Trophoblast cell (in vitro differentiated cells and primary cell): ENCODE measurements around the gene GARIN5A.
"Not testable (repeated sequence)": the region's sequence is repeated elsewhere in the genome, so short reads cannot be mapped to it uniquely, and the experiment has no call there.

Source experiments
- DNase-seq, 2 donors: peaks; one replicate each; pipeline ENCODE4 v3.0.0-alpha.2; 2016
- H2AFZ ChIP-seq: 2 replicates; pipeline ENCODE4 v1.6.1; 2013; ENCODE audit warnings: low read length, moderate library complexity, mild to moderate bottlenecking; ENCODE audit not compliant: insufficient read depth, poor library complexity
- H2AK5ac ChIP-seq: 2 replicates; pipeline ENCODE4 v1.6.1; 2013; ENCODE audit warnings: mild to moderate bottlenecking, low read length
- H2BK120ac ChIP-seq: 2 replicates; pipeline ENCODE4 v1.6.1; 2013; ENCODE audit warnings: low read length, mild to moderate bottlenecking, moderate library complexity; ENCODE audit not compliant: insufficient read depth, poor library complexity
- H2BK12ac ChIP-seq: 2 replicates; pipeline ENCODE4 v1.6.1; 2013; ENCODE audit warnings: mild to moderate bottlenecking, low read length, moderate library complexity
- H2BK5ac ChIP-seq: 2 replicates; pipeline ENCODE4 v1.6.1; 2013; ENCODE audit warnings: low read length, low read depth, moderate library complexity, mild to moderate bottlenecking; ENCODE audit not compliant: poor library complexity
- H3K14ac ChIP-seq: 2 replicates; pipeline ENCODE4 v1.6.1; 2013; ENCODE audit warnings: mild to moderate bottlenecking, low read length
- H3K18ac ChIP-seq: 2 replicates; pipeline ENCODE4 v1.6.1; 2013; ENCODE audit warnings: mild to moderate bottlenecking, low read length
- H3K23ac ChIP-seq: 2 replicates; pipeline ENCODE4 v1.6.1; 2013; ENCODE audit warnings: low read length
- H3K27ac ChIP-seq: 2 replicates; pipeline ENCODE4 v1.5.1; 2013; ENCODE audit warnings: low read depth, mild to moderate bottlenecking, inconsistent platforms, low read length, moderate library complexity
- H3K27me3 ChIP-seq: 2 replicates; pipeline ENCODE4 v1.6.1; 2013; ENCODE audit warnings: inconsistent platforms, mild to moderate bottlenecking, low read length, moderate library complexity; ENCODE audit not compliant: insufficient read depth
- H3K36me3 ChIP-seq, 2 experiments: 1 replicate in 1 of 2; 2 replicates in 1 of 2; pipeline ENCODE4 v1.6.1; 2013; ENCODE audit warnings: low read length in 2 of 2, mild to moderate bottlenecking in 2 of 2, moderate library complexity in 1 of 2; ENCODE audit not compliant: insufficient read depth in 2 of 2, control insufficient read depth in 1 of 2
- H3K4ac ChIP-seq: 2 replicates; pipeline ENCODE4 v1.6.1; 2013; ENCODE audit warnings: low read depth, mild to moderate bottlenecking, low read length, moderate library complexity
- H3K4me1 ChIP-seq, 2 experiments: 1 replicate in 1 of 2; 2 replicates in 1 of 2; pipeline ENCODE4 v1.6.1; 2013; ENCODE audit warnings: low read length in 2 of 2, mild to moderate bottlenecking in 2 of 2, moderate library complexity in 1 of 2; ENCODE audit not compliant: insufficient read depth in 2 of 2, control insufficient read depth in 1 of 2
- H3K4me2 ChIP-seq: 2 replicates; pipeline ENCODE4 v1.6.1; 2013; ENCODE audit warnings: inconsistent platforms, mild to moderate bottlenecking, low read length, moderate library complexity
- H3K4me3 ChIP-seq: 2 replicates; pipeline ENCODE4 v1.5.1; 2013; ENCODE audit warnings: mild to moderate bottlenecking, low read depth, low read length, inconsistent platforms
- H3K79me1 ChIP-seq: one replicate; pipeline ENCODE4 v1.6.1; 2013; ENCODE audit warnings: low read length
- H3K79me2 ChIP-seq: 2 replicates; pipeline ENCODE4 v1.6.1; 2013; ENCODE audit warnings: low read length, mild to moderate bottlenecking; ENCODE audit not compliant: control insufficient read depth, insufficient read depth, poor library complexity
- H3K9ac ChIP-seq: 2 replicates; pipeline ENCODE4 v1.6.1; 2013; ENCODE audit warnings: mild to moderate bottlenecking, low read length
- H3K9me3 ChIP-seq: 2 replicates; pipeline ENCODE4 v1.6.1; 2013; ENCODE audit warnings: low read depth, mild to moderate bottlenecking, control low read depth, inconsistent platforms, low read length; ENCODE audit not compliant: insufficient read depth
- H4K12ac ChIP-seq: 2 replicates; pipeline ENCODE4 v1.6.1; 2013; ENCODE audit warnings: low read depth, mild to moderate bottlenecking, low read length, moderate library complexity
- H4K8ac ChIP-seq: 2 replicates; pipeline ENCODE4 v1.6.1; 2013; ENCODE audit warnings: low read depth, mild to moderate bottlenecking, low read length, moderate library complexity
- H4K91ac ChIP-seq: one replicate; pipeline ENCODE4 v1.6.1; 2013; ENCODE audit warnings: low read depth, mild to moderate bottlenecking, low read length, moderate library complexity
- whole genome bisulfite sequencing: extraction: QIAGEN DNeasy Blood & Tissue Kit; methylation state at CpG from one replicate; pipeline ENCODE4 v1.1.7; 2013; ENCODE audit warnings: missing lambda C conversion rate; ENCODE audit not compliant: insufficient read length, insufficient coverage; ENCODE audit errors: extremely low coverage; 5-methylcytosine and 5-hydroxymethylcytosine counted together

Gene GARIN5A

GRCh38 chr19:50473336-50473735, 3.3 kb downstream of the GARIN5A start:
- not testable (repeated sequence) for H3K9me3 ChIP-seq, H3K79me1 ChIP-seq, H3K79me2 ChIP-seq, H3K4me2 ChIP-seq, H3K14ac ChIP-seq, H2AK5ac ChIP-seq, H4K91ac ChIP-seq, H3K9ac ChIP-seq, DNase-seq, H3K18ac ChIP-seq, H2AFZ ChIP-seq, H3K4me3 ChIP-seq, H3K23ac ChIP-seq, H4K12ac ChIP-seq, H4K8ac ChIP-seq, H3K27ac ChIP-seq, H2BK12ac ChIP-seq, H3K27me3 ChIP-seq, H3K4ac ChIP-seq, H2BK120ac ChIP-seq, H3K36me3 ChIP-seq, H2BK5ac ChIP-seq
- no CpG with 5 or more reads among the region's 3 CpGs for WGBS
- peaks cover 3 to 13% of the 10 kb centered on the region in 2 experiments for H3K4me1 ChIP-seq

GRCh38 chr19:50468818-50469217, 7.8 kb downstream of the GARIN5A start:
- no peaks in the 10 kb centered on the region for H3K79me2 ChIP-seq
- no peak overlapping the region for H3K27ac ChIP-seq
- peaks cover 0 to 6% of the 10 kb centered on the region in 2 experiments for H3K4me1 ChIP-seq
- peaks cover 2% of the 10 kb centered on the region for H3K9me3 ChIP-seq
- no peak overlapping the region for H3K4ac ChIP-seq
- H3K27me3 ChIP-seq = no peaks in the 10 kb centered on the region
- H3K36me3 ChIP-seq = no peaks in the 10 kb centered on the region
- H3K4me3 ChIP-seq = no peak overlapping the region
- H3K79me1 ChIP-seq = no peaks in the 10 kb centered on the region
- H3K9ac ChIP-seq = no peak overlapping the region
- H3K4me2 ChIP-seq = no peak overlapping the region
- no peak overlapping the region for H3K23ac ChIP-seq
- no peak overlapping the region for H2BK120ac ChIP-seq
- H2AK5ac ChIP-seq = no peak overlapping the region
- no peak overlapping the region for H3K18ac ChIP-seq
- H3K14ac ChIP-seq = no peak overlapping the region
- WGBS = no CpG with 5 or more reads among the region's 6 CpGs
- H2AFZ ChIP-seq = no peak overlapping the region
- no peak overlapping the region for H2BK12ac ChIP-seq
- H2BK5ac ChIP-seq = no peak overlapping the region
- no peak for DNase-seq
- no peak overlapping the region for H4K91ac ChIP-seq
- no peak overlapping the region for H4K12ac ChIP-seq
- no peak overlapping the region for H4K8ac ChIP-seq

- H4K91ac ChIP-seq = no peak overlapping the region
- H3K4me2 ChIP-seq = no peak overlapping the region
- no peaks in the 10 kb centered on the region for H3K27me3 ChIP-seq
- H2BK12ac ChIP-seq = no peak overlapping the region
- H3K27ac ChIP-seq = no peak overlapping the region
- no peak overlapping the region for H3K18ac ChIP-seq
- DNase-seq = no peak
- no peak overlapping the region for H3K9ac ChIP-seq
- no peaks in the 10 kb centered on the region for H3K79me1 ChIP-seq
- H3K14ac ChIP-seq = no peak overlapping the region
- no CpG with 5 or more reads among the region's 18 CpGs for WGBS
- H3K23ac ChIP-seq = no peak overlapping the region
- no peak overlapping the region for H4K12ac ChIP-seq
- no peak overlapping the region for H3K4me3 ChIP-seq
- H2AK5ac ChIP-seq = no peak overlapping the region
- no peaks in the 10 kb centered on the region for H3K79me2 ChIP-seq
- H2BK120ac ChIP-seq = no peak overlapping the region
- H4K8ac ChIP-seq = no peak overlapping the region
- H2BK5ac ChIP-seq = no peak overlapping the region
- peaks cover 2% of the 10 kb centered on the region for H3K9me3 ChIP-seq
- H2AFZ ChIP-seq = no peak overlapping the region
- H3K36me3 ChIP-seq = no peaks in the 10 kb centered on the region
- no peak overlapping the region for H3K4ac ChIP-seq
- peaks cover 0 to 6% of the 10 kb centered on the region in 2 experiments for H3K4me1 ChIP-seq
These were observed 9.1 kb downstream of the GARIN5A start for GRCh38 chr19:50467566-50467965.

DNA sequence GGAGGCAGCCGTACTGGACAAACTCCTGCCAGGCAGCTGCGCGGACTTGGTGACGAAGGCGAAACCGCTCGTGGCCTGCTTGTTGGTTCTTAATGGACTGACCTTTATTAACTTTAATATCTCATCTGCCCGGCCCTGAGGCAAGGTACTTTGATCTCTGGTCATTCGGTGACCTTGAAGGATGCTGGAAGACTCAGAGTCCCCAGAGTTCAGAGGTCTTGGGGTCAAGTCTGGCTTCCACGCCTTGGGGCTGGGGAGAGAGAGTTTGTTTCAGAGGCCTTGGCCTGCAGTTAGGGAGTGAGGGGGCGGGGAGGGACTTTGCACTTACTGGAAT, 10.0 kb downstream of the GARIN5A start:
- no peak overlapping the region for H4K91ac ChIP-seq
- no peaks in the 10 kb centered on the region for H3K79me2 ChIP-seq
- DNase-seq = no peak
- no peak overlapping the region for H2BK12ac ChIP-seq
- WGBS = no CpG with 5 or more reads among the region's 11 CpGs
- no peak overlapping the region for H2AFZ ChIP-seq
- no peak overlapping the region for H3K23ac ChIP-seq
- H2BK120ac ChIP-seq = no peak overlapping the region
- peaks cover 2% of the 10 kb centered on the region for H3K9me3 ChIP-seq
- no peak overlapping the region for H3K14ac ChIP-seq
- H2AK5ac ChIP-seq = no peak overlapping the region
- no peak overlapping the region for H3K9ac ChIP-seq
- no peak overlapping the region for H3K4me2 ChIP-seq
- no peak overlapping the region for H2BK5ac ChIP-seq
- no peak overlapping the region for H3K18ac ChIP-seq
- no peak overlapping the region for H4K12ac ChIP-seq
- no peak overlapping the region for H3K4me3 ChIP-seq
- no peaks in the 10 kb centered on the region for H3K79me1 ChIP-seq
- H3K27me3 ChIP-seq = no peaks in the 10 kb centered on the region
- no peak overlapping the region for H4K8ac ChIP-seq
- H3K36me3 ChIP-seq = no peaks in the 10 kb centered on the region
- no peak overlapping the region for H3K4ac ChIP-seq
- H3K4me1 ChIP-seq = peaks cover 0 to 6% of the 10 kb centered on the region in 2 experiments
- no peak overlapping the region for H3K27ac ChIP-seq
